Measurements from ENCODE around the gene FMO2. TPM values are rescaled to one million over a fixed set of nuclear protein-coding genes. Genes with fewer than 3 reads are reported as not detected.
"Not testable (repeated sequence)": the region's sequence is repeated elsewhere in the genome, so short reads cannot be mapped to it uniquely, and the experiment has no call there.

Gene FMO2
- total RNA-seq, 1 experiment from 2014 or later = not detected

DNA sequence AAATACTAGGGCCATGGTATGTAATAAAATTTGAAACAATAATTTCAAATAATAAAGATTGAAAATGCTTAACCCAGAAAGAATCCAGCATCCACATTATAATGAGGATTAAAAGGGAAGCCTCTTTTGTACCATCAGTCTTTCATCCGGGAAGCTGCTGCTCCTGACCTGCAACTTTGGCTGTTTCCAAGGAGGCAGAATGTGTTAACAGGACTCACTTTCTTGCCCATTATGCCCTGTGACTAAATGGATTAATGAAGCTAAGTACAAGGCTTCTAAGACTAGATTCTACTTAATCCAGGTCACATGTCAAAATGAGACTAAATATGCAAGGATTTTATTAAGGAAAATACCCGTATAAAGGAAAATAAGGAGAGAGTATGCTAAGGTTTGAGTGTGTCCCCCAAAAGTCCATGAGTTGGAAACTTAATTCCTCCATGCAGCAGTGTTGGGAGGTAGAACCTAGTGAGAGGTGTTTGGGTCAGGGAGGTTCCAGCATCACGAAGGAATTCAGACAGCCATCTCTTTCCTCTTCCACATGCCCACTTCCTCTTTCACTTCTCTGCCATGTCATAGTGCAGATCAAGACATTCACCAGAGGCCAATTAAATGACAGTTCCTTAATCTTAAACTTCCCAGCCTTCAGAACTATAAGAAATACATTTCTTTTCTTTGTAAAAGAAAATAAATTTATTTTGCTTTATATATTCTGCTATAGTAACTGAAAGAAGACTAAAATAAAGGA, 27.7 kb downstream of the FMO2 start:
- in situ Hi-C loops (cut with HindIII; ENCODE audit: low pct_unique_long_range_greater_than_20kb, low sequenced_read_pairs) = no loop called here
- no peak for DNase-seq (ENCODE audit: low read depth)

DNA sequence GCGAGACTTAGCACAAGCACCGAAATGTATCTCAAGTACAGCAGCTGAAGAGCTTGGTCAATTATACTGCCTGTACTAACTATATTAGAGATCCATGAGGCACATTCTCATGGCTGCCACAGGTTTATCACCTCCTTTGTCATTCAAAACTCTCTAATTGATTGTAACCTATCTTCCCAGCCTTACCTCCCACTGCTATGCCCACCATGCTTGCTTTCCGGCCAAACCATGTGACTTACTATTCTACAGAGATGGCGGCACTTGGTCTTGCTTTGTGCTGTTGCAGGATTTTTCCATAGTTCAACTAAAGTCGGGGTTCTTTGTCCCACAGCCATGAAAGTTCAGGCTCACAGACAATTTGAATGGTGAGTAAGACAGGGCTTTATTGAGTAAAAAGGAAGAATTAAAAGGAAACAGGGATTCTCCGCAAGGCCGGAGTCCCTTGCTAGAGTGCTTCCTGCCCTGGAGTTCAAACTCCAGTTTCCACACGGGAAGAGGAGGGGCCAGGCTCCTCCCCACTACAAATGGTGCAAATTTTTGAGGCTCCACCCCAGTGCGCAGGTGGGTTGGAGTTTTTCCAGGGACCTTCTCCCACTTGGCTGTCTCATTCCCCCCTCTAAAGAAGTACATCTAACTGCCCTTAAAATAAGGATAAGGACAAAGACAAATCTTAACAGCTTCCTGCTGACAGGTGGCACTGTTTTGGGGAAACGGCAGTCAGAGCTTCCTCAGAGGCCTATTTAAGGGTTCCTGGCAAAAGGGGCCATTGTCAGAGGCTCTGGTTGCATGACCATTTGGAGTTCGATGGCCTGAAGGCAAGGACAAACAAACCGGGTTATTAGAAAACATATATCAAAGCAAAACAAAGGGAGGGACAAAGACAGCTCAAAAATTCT, 28.7 kb downstream of the FMO2 start:
- no peak for DNase-seq (ENCODE audit: low read depth)
- in situ Hi-C loops (cut with HindIII; ENCODE audit: low pct_unique_long_range_greater_than_20kb, low sequenced_read_pairs) = no loop called here

DNA sequence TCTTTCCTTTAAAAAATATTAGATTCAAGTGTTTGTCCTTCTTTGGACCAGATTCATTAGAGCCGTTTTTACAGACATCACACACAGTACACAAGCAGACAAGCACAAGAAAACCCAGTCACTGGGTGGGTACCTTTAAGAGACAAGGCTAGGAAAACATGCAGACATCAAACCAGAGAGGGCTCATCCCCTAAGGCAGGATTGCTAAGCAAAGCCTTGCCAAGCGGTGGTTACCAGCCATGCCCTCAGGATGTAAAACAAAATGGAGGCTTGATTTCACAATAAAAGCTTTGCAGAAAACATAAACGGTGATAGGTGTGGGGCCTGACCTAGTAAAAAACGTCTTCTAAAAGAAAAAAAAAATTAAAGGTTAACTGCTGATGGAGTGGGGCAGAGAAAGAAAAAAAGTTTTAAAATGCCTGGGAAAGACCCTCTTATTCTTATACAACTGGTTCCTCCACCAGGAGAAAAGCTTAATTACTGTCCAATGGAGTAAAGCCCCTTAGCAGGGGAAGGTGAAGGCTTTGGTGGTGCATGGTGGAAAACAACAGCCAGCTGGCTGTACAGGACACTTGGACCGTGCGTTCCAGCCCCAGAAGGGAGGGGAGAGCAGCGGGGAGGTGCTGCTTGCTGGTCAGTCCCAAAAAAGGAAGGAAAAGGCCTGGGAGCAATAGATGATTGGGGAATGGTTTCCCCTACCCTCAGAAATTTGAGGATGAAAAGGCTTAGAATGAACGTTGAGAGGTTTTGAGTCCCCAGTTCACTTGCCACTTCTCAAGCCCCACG, 32.8 kb downstream of the FMO2 start:
- in situ Hi-C loops (cut with HindIII; ENCODE audit: low pct_unique_long_range_greater_than_20kb, low sequenced_read_pairs) = no loop called here

DNA sequence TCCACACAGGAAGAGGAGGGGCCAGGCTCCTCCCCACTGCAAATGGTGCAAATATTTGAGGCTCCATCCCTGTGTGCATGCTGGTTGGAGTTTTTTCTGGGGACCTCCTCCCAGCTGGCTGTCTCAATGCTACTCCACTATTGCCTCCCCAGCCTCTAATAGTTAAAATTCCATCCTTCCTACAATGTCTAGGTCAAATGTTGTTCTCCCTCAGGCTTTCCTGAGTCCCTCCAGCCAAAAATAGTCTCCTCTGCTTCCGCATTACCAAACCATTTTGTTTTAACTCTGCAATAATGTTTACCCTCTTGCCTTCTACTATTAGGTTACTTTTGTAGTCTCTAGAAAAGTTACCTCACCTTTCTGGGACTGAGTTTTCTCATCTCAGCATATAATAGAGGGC, 33.6 kb downstream of the FMO2 start:
- no peak for DNase-seq (ENCODE audit: low read depth)
- in situ Hi-C loops (cut with HindIII; ENCODE audit: low pct_unique_long_range_greater_than_20kb, low sequenced_read_pairs) = no loop called here

More for the DNA sequence above, 32.8 kb downstream of the FMO2 start:
- DNase-seq (ENCODE audit: low read depth) = no peak

DNA sequence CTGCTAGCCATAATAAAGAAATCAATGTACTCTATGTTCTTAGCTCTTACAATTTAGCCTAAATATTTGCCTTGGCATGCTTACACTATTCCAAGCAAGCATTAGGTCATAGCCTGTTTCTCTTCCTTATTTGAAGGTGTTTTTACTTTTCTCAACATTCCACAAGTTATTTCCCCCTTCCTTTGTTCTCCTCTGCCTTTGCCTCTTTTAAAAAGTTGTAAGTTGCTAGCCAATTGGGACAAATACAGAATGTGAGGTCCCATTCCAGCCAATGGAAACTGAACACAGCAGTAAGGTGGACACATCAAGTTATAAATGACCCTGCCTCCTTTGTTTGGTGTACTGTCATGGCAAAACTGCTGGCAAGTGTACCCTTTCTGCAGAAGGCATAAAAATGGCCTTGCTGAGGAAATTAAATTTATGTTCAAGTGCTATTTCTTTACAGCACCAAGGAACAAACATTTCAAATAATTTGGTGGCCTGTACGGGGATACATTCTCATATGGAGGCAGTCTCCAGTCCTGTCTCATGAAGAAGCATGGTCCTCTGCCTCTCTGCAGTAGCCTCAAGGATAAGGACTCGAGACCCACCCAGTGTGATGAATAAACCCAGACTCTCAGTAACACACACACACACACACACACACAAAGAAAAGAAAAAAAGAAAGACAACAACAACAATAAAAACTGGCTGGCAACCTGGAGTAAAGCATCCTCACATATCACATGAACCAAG, 34.4 kb downstream of the FMO2 start:
- in situ Hi-C loops (cut with HindIII; ENCODE audit: low pct_unique_long_range_greater_than_20kb, low sequenced_read_pairs) = no loop called here
- DNase-seq (ENCODE audit: low read depth) = no peak

DNA sequence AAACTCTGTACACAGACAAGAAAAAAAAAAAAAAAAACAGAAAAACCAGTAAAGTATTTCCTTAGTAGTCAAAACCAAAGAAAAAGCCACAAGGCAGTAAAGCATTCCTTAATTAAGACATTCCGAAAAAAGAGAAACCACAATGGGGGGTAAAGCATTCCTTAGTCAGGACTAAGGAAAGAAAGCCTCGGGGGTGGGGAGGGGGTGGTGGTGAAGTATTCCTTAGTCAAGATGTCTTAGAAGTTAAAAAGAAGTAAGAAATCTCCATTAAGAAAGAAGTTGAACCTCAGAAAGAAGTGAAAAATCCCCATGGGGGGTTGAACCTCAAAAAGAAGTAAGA, 35.0 kb downstream of the FMO2 start:
- no peak for DNase-seq (ENCODE audit: low read depth)
- in situ Hi-C loops (cut with HindIII; ENCODE audit: low pct_unique_long_range_greater_than_20kb, low sequenced_read_pairs) = no loop called here

- DNase-seq (ENCODE audit: low read depth) = no peak
- in situ Hi-C loops (cut with HindIII; ENCODE audit: low pct_unique_long_range_greater_than_20kb, low sequenced_read_pairs) = no loop called here
Observed at GRCh38 chr1:171220581-171221054, 35.5 kb downstream of the FMO2 start.

DNA sequence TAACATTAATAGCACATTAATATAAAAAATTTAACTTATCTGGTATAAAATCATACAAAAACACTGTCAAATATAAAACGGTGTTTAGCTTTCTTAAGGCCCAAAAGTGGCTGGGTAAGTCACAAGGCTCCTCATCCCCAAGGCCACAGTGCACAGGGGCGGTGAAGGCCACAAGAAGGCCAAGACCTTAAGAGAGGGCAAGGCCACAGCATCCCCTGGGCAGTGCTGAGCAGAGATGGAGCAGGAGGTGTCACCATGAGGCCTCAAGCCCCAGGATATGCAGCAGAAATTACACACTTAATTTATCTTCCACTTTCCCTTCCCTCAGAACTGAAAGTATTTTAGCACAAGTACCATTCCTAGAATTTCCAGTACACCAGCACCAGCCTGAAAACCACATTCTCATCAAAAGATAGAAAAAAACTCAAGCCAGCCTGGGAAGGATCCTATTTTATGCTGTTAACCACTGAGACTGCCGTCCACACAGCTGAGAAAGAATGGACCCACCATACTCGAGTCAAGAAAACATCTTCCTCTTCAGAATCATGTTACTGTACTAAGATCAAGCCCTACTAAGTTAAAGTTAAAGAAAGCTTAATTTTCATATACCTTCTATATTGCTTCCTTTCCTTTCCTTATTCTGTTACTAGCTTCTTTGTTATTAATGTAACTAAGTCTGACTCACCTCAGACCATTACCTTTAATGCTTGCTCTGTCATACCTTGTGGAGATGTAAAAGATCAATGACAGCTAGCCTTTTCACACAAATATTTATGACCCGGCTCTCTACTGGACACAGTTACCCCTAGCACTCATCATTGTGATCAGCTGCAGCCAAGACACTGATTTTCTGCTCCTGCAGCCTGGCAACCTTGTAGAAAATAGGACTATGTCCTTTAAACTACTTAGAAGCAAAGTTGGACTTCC, 36.8 kb downstream of the FMO2 start:
- DNase-seq (ENCODE audit: low read depth) = no peak
- in situ Hi-C loops (cut with HindIII; ENCODE audit: low pct_unique_long_range_greater_than_20kb, low sequenced_read_pairs) = no loop called here

DNA sequence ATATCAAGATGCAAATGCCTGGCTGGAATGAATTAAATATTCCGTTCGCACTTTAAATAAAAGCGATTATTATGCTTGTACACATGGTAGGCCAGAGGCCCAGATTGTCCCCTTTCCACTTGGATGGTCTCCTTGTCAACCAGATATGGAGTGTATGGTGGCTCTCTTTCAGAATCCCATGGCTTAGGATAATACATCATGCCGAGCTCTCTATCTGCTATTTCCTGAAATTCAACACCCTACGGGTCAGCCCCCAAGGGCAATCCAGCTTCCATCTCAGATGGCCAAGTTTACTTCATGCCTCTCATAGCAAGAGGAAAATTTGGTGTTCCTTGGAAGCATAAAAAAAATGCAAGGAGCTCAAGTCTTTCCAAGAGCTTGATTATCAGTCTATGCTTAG, 37.8 kb downstream of the FMO2 start:
- in situ Hi-C loops (cut with HindIII; ENCODE audit: low pct_unique_long_range_greater_than_20kb, low sequenced_read_pairs) = no loop called here
- no peak for DNase-seq (ENCODE audit: low read depth)

DNA sequence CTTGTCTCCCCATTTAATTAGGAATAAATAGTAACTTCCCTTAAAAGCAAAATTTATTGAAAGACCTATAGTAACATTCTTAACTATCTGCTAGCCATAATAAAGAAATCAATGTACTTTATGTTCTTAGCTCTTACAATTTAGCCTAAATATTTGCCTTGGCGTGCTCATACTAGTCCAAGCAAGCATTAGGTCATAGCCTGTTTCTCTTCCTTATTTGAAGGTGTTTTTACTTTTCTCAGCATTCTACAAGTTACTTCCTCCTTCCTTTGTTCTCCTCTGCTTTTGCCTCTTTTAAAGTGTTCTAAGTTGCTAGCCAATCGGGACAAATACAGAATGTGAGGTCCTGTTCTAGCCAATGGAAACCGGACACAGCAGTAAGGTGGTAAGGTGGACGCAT, 39.2 kb downstream of the FMO2 start:
- in situ Hi-C loops (cut with HindIII; ENCODE audit: low pct_unique_long_range_greater_than_20kb, low sequenced_read_pairs) = not testable (repeated sequence)

DNA sequence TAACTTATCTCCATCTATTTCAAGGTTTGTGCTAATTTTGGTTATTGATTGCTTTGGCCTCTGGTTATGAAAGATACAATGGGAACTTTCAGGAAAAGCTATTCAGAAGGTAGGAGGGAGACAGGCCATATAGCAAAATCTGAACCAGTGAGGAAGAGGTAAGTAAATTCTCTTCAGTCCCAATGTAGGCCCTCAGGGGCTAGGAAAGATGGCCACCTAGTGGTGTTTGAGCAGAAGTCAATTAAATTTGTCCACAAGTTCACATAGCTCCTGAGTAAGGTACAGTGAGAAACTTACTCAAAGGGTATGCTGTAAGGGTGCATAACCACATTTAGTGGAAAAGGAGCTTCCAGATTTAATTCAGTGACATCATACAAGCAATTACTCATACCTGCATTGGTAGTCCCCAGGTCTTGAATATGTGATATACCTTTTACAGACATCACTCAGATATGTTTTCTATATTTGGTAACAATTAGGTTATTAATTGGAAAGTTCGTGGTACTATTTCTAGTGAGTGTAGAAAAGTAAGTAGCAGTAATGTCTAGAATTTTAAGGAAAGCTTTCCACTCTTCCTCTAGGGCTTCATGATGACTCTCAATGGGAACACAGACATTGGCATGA, 41.8 kb downstream of the FMO2 start:
- DNase-seq (ENCODE audit: low read depth) = peak; percentile 8
- in situ Hi-C loops (cut with HindIII; ENCODE audit: low pct_unique_long_range_greater_than_20kb, low sequenced_read_pairs) = no loop called here

More for the DNA sequence above, 39.2 kb downstream of the FMO2 start:
- not testable (repeated sequence) for DNase-seq (ENCODE audit: low read depth)

GRCh38 chr1:171231326-171231725, 46.2 kb downstream of the FMO2 start:
- in situ Hi-C loops (cut with HindIII; ENCODE audit: low pct_unique_long_range_greater_than_20kb, low sequenced_read_pairs) = no loop called here
- DNase-seq (ENCODE audit: low read depth) = no peak

DNA sequence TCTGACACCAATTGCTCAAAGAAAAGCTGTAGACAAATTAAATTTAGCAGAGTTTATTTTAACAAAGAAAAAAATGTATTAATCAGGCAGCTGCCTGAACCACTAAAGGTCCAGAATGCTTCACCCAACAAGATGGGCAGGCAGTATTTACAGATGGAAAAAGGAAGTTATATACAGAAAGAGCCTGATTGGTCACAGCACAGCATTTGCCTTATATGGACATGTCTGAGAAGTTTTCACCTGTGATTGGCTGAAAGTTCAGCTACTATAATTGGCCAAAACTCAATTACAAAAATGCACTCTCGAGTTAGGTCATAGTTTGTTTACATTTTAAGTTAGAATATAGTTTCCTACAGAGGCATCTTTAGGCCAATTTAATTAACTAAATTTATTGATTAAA, 48.1 kb downstream of the FMO2 start:
- DNase-seq (ENCODE audit: low read depth) = no peak
- in situ Hi-C loops (cut with HindIII; ENCODE audit: low pct_unique_long_range_greater_than_20kb, low sequenced_read_pairs) = no loop called here

GRCh38 chr1:171236231-171236630, 51.1 kb downstream of the FMO2 start:
- in situ Hi-C loops (cut with HindIII; ENCODE audit: low pct_unique_long_range_greater_than_20kb, low sequenced_read_pairs) = not testable (repeated sequence)

DNA sequence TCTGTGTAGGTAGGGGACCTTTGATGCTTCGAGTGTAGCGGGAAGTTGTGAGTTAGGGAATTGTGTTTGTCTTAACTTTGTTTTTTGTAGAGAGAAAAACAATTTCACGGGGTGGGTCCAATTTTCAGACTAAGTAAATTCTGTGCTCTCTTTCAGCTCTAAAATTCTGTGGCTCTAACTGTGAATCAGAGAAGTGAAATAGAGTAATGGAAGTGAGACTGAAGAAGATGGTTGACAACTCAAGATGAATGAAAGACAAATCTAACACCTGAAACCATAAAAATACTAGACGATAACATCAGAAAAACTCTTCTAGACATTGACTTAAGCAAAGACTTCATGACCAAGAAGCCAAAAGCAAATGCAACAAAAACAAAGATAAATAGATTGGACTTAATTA, 58.8 kb downstream of the FMO2 start:
- no peak for DNase-seq (ENCODE audit: low read depth)
- in situ Hi-C loops (cut with HindIII; ENCODE audit: low pct_unique_long_range_greater_than_20kb, low sequenced_read_pairs) = no loop called here

More at GRCh38 chr1:171236231-171236630, 51.1 kb downstream of the FMO2 start:
- not testable (repeated sequence) for DNase-seq (ENCODE audit: low read depth)

- in situ Hi-C loops (cut with HindIII; ENCODE audit: low pct_unique_long_range_greater_than_20kb, low sequenced_read_pairs) = no loop called here
- DNase-seq (ENCODE audit: low read depth) = peak; percentile 28
Observed at GRCh38 chr1:171245458-171246064, 60.5 kb downstream of the FMO2 start.

Data from Caki2 (cell line).